NCI-H345 treated with DMSO at 0.1 percent for 48 hours (cell line): ENCODE data around the gene PDE4B.

Experiments used
- DNase-seq: peaks from one replicate; lab custom pipeline; 2025; ENCODE audit not compliant: unreplicated experiment; lab: John Stamatoyannopoulos, UW

The PDE4B gene

DNA sequence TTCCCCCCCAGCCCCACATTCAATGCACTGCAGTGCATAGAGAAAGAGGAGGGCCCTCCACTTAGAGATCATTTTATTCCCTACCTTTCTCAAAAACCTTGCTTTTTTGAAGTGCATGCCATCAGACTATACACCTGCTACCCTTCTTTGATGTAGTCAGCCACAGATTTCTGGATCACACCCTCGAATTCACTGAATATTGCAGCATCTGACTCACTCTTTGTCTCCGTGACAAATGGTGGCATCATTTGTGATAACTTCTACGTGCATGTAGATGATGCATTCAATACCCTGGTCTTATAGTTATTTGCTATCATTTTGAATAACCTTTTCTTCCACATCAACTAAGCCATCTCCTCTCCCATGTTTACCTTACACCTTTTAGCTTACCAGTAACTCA lies 431.0 kb downstream of the PDE4B start:
- no peak for DNase-seq

DNA sequence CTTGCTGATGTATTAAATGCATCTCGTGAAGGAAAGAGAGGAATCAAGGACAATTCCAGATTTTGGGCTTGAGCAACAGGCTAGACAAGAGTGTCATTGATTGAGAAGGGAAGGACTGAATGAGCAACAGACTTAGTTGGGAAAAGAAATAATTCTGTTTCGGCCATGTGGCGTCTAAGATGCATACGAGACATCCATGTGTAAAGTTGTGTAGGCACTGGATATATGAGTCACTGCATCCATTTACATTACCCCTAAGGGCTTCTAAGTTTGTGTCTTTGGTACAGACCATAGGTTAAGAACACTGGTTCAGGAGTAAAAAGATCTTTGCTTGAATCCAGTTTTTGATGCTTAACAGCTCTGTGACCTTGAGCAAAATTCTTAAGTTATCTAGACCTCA lies 434.3 kb downstream of the PDE4B start:
- no peak for DNase-seq

DNA sequence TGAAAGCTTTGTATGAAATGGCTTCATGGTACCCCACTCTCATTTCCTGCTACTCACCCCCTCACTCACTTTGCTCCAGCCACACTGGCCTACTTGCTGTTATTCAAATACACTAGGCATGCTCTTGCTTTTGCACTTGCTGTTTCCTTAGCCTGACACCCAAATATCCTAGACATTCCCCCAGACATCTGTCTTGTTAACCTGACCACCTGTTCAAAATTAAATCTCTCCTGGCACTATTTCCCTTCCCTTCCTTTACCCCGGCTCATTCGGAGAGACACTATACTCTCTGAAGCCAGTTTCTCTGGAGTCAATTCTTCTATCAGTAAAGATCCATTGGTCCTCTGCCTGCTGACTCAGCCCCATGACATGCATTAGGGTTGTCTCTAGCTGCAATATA lies 435.3 kb downstream of the PDE4B start:
- no peak for DNase-seq

DNA sequence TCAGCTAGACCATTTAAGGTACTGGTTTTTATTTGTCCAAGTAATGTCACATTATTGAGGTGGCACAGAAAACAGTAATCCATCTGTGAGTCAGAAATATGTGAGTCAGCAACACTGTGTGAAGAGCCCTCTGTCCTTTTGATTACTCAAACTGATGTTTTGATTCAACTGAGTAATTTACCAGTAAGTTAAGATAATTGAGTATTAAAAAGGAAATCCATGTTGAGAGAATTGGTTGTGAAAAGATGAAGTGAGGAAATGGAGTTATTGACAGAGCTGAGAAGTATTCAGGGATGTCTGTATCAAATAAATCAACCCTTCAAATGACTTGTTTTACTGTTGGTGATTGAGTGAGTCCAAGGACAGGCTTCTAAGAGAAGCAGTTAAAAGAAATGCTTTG lies 438.5 kb downstream of the PDE4B start:
- DNase-seq, result no peak

DNA sequence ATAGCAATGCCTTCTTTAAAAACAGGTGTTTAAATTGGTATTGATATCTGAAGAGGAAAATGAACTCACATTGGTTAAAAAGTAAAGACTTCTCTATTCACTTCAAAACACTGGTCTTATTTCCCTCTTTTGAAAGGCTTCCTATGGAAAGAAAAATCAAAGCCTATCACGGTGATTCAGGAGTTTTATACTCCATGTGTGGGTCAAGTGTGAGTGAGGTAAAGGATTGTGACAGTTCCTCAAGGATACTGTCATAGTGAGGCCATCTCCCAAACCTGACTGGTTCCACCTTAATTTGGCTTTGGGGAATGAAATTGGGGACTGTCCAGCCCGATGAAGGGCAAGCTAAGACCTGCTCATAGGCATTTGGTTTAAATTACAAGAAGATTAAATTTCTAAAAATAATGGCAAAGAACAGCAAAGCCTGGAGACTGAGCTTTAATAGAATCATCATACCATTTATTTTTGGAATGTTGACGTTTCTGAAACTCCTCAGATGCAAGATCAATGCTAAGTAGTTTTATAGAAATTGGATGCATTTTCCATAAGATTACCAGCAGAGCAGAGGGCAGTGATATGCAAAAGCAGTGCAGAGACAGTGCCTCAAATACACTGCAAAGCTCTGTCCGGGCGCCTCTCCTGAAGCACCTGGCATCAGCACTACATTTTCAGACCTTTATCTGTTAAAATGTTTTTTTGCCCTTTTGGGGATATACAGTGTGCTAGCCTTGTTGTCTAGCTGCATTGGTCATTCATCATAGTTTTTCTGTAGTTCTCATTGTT lies 439.2 kb downstream of the PDE4B start:
- DNase-seq, result no peak

DNA sequence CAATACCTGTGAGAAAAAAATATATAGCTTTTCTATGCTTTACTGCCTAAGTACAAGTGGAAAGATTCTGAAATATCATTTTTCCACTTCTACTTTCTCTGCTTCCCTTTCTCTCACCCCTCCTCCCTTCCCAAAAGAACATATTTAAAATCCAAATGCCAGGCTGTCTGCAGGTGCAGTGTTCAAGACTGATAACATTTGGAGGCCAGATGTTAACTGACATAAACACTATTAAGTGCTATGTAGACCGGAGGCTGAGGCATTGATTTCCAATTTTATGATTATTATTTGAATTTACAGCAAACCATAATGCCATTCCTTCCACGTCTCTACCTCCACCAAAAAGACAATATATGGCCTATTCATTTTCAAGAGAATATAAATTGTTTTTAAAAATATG lies 444.3 kb downstream of the PDE4B start:
- no peak for DNase-seq

DNA sequence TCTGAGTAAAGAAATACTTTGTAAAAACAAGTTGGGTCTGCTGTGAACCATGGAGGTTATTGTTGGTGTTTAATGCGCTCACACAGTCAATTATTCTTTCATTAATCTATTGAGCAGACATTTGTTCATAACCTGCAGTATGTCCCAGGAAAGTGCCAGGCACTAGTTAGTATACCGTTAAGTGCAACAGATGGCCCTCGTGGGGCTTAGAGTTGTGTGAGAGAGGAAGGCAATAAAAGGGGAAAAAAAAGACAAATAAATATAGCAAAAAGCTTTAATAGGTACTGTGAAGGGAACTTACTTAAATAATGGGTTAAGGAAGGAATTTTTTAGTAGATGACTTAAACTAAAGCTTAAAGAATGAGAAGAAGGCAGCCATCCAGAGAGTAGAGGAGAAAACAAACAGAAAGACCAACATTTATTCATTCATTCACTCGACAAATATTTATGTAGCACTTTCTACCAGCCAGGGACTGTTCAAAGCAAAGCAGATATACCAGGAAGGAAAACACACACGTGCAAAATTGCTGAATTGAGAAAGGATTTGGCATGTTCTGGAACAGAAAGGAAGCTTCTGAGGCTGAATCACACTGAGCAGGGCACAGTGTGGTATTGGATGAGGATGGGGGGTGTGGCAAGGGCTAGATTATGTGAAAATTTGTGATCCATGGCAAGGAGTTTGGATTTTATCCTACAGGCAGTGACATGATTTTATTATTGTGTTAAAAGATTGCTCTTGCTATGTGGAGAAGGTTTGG lies 445.2 kb downstream of the PDE4B start:
- no peak for DNase-seq

DNA sequence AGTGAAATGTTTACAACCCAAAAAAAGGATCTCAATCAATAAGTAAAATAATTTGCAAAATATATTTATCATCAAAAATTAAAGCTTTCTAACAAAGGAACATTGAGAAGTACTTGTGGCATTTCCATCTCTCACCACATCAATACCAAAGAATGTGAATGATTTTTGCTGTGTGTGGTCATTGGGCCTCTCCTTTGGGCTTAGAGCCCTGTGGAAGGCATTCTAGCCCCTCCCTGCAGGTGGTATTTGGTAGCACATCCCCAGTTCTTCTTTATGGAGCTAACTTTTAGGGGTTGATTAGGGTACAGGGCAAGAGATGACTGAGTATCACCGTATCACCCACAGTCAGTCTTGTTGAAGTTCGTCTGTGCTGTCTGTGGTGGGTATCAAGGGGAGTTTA lies 447.1 kb downstream of the PDE4B start:
- DNase-seq, result no peak

DNA sequence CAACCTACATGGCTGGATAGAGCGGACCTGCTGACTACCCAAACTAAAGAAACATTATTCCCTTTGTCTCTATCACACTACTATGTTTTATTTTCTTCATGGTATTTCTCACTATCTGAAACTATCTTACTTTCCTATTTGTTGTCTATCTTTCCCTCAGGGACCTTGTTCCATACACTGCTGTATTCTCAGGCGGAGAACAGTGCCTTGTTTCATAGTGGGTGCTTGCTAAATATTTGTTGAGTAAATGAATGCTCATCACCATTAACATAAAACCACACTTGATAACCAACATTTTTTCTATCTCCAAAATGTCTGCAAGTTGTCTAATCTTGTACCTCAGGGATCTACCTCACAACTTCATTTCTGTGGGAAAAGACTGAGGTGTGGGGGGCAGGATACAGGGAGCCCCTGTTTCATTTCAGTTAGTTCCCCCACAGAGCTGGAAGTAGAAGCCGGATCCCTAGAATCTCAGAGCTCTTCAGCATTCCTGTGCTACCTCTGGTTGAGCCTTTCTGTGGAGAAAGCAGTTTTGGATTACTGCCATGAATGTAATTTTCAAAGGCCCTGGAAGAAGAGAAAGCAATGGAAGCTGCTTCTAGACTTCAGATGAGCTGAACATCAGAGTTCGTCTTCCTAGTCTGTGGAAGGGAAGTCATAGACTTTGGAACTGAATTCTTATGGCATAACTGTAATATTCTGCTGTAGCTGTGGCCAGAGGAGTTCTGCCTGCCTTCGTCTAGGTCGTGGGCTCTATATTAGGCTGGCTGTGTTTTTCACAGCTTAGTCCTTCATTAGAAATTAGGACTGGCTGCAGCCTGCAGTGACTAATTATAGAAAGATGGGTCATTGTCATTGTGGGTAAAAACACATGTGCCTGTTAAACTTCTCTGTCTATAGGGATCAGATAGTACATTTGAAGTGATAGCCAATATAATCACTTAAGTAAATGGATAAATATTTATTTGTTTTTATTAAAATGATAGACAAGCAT lies 448.1 kb downstream of the PDE4B start:
- no peak for DNase-seq

DNA sequence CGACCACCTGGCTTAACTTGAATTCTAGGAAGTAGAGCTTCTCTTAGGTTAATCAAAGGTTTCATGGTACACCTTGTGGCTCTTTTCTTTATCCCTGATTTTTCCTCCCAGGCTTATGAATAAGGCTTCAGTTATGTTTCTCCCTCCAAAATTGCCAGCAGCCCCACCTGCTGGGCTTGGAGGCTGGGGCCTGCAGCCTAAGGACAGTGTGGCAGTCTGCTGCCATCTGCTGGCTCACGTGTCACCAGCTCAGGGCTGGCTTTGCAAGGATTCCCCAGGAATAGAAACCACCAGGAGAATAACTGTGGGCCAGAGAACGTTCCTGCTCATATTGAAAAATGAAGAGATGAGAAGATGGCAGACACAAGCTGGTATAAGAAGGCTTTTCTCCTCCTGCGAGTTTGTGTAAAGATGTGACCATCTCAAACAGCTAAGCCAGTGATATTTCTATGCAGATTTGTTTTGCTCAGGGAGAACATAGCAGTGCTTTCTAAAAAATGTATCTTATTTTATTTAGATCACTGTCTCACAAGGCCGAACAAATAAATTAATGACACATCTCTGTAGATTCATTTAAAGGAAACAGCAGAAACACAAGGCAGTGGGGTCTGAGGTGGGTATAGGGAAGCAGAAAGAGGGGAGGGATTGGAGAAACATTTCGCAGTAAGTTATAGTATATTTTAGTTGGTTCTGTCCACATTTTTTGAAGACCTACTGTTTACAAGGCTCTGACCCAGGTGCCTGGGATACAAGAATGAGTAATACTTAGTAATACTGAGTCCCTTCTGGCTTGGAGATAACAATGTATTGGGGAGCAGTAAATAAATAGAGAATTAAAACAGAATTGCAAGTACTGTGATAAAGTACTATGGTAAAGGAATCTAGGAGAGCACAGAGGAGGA lies 450.2 kb downstream of the PDE4B start:
- DNase-seq, result peak; percentile 67

DNA sequence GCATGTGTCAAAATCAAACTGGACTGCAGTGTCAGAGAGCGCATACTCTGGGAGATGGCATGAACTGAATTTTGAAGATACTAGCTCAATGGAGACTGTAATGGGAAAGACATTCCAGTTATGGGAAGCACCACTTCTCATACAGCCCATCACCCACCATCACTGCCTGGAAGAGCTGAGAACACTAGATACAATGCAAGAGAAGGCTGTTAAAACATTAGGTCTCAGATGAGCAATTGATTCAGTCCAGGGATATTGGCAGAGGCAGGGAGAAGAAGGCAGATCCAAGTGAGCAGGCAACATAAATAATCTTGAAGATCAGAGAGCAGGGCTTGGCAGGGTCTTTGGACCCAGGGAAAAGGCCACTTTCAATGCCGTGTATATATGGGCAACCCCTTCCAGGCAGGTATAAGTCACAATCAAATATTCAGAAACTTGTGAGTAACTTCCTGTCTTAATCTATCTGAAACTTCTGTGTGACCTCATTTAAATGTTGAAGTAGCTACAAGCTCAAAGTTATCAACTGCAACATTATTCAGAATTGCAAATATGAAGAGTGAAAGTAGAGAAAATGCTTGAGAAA lies 450.9 kb downstream of the PDE4B start:
- DNase-seq, result no peak

DNA sequence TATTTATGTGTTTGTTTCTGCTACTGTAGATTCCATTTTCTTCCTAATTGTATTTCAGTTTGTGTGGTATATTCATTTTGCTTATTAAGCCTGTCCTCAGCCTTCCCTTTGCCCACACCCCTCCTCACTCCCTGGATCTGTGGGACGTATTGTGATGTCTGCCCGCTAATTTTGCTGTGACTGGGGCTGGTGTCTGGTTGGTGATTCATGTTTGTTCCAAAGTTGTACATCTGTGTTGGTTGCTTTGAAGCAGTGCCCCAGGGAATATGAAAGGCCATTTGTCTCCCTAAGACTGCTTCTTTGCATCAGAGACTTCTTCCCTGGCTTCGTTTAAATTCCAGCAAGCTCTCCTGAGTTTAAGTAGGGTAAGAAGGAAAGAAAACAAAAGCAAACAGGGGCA lies 451.7 kb downstream of the PDE4B start:
- DNase-seq, result no peak

DNA sequence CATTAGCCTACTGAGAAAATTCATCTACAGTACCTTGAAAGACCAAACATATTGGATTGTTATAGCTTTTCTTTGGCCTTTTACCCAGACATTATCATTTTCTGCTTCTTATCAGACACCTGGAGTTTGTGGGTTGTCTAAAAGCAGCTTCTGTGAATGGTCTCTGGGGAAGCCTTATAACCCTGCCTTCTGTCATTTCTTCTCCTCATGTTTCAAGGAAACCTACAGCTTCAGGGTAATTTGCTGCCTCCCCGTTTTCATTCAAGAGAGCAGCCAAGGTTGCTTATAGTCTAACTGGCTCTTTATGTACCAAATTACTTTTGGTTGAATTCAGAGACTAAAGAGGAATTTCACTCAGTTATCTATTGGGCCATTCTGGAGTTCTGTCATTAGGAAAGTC lies 453.0 kb downstream of the PDE4B start:
- DNase-seq, result no peak

DNA sequence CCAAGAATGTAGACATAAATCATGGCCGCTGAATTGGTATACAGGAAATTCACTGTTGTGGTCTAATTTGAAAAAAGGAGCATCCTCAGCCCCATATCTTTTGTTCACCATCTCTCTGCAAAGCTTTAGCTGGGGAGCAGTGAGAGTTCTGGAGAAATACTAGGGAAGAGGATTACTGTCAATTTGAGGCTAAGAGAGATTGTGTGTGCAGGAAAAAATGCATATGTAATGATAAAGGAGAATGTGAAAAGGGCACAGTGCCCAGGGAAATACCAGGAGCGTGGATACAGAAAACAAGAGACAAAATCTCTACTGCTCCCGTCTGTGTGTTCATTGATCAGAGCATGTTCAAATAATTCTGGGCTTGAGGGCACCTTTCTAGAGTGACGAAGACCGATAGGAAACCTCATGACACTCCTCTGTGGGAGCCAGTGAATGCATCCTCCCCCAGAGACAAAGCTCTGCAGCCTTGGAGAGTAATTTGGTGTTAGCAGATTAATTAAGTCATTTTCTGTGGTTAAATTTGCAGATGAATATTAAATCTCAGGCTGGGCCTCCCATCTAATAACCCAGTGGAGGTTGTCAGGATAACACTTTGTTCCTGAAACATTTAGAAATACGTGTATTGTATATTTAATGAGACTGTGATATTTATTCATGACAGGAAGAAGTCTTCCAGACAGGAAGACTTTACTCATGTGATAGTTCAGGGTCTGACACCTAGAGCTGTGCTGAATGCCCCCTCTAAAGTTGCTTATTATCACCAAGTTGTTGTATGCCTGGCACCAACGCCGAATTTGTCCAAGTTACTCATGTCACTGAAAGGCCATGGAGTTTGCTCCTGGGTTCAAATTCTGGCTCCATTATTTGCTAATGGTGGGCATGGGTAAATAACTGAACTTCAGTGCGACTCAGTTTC lies 453.9 kb downstream of the PDE4B start:
- DNase-seq, result no peak

DNA sequence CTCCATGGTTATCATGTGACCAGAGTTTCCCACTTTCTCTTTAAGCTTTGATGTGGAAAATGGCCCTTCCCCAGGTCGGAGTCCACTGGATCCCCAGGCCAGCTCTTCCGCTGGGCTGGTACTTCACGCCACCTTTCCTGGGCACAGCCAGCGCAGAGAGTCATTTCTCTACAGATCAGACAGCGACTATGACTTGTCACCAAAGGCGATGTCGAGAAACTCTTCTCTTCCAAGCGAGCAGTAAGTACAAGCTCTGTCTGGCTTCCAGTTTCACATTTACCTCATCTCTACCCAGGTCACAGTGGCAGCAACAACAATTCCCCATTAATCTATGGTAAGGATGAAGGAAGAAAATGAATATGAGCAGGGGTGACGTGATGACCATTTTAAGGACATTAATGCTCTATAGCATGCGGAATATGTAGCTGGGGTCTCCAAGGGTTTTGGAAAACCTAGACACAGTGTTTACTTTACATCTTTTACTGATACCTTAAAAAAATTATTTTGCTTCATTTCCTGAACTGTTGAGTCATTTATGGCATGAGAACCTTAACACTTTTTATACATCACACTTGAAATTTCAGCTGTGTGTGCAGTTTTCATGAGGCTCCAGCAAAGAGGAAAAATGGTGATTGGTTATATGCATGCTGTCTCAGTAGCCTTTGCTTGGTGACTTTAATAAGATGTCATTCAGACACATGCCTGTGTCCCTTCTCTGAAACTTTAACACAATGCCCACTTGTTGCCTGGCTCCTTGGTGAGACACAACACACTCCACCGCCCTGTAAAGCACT lies 454.9 kb downstream of the PDE4B start:
- no peak for DNase-seq

DNA sequence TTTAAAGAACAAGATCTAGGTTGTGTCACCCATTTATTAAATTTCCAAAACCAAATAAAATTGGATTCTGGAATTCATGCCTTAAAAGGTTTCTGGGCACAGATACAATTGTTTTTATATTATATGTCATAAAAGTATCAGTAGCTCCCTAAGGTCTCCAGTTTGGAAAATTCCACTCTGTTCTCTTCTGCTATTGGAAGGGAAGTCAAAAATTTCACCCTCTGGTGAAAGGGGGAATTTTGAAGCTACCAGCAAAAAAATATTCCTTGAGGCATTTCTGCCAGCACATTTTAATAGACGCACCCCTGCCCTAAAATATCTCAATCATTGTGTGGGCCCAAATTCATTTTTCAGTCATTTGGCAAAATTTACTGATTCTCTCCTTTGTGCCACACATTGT lies 455.6 kb downstream of the PDE4B start:
- DNase-seq, result no peak

DNA sequence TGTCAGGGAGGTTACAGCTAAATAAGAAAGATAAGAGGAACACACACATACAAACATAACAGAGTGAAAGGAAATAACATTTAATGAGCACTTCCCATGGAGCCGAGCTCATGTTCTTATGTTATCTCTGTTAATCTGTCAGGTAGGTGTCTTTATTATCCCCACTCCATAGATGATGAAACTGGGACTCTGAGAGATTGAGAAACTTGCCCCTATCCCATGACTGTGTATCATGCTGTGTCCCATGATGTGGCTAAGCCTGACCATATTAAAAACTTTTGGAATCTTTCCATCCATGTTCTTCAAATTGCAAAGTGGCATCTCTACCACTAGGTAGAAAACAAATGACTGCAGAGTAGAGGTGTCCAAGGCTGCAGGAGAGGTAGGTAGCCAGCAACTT lies 456.1 kb downstream of the PDE4B start:
- DNase-seq, result no peak

DNA sequence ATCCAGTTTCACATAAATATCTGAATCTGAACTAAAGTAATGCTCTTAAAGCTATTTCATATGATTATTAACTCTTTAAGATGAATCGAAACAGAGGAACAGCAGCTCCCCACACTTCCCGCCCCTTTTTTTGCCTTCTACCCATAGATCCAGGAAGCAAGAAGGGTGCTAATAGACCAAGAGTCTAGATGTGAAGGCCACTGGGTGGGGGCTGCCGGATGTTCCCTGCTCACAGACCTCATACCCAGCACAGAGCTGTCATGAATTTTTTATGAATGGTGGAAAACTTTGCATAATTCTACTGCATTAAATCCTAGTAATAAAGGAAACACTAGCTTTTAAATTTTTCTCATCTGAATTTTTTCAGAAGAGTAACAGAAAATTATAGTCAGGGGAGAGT lies 457.4 kb downstream of the PDE4B start:
- DNase-seq, result no peak
